ENCODE results near the gene CEP95. TPM values are rescaled to one million over a fixed set of nuclear protein-coding genes. Genes with fewer than 3 reads are reported as not detected.
"Not testable (repeated sequence)": the region's sequence is repeated elsewhere in the genome, so short reads cannot be mapped to it uniquely, and the experiment has no call there.

CEP95 gene, protein sequence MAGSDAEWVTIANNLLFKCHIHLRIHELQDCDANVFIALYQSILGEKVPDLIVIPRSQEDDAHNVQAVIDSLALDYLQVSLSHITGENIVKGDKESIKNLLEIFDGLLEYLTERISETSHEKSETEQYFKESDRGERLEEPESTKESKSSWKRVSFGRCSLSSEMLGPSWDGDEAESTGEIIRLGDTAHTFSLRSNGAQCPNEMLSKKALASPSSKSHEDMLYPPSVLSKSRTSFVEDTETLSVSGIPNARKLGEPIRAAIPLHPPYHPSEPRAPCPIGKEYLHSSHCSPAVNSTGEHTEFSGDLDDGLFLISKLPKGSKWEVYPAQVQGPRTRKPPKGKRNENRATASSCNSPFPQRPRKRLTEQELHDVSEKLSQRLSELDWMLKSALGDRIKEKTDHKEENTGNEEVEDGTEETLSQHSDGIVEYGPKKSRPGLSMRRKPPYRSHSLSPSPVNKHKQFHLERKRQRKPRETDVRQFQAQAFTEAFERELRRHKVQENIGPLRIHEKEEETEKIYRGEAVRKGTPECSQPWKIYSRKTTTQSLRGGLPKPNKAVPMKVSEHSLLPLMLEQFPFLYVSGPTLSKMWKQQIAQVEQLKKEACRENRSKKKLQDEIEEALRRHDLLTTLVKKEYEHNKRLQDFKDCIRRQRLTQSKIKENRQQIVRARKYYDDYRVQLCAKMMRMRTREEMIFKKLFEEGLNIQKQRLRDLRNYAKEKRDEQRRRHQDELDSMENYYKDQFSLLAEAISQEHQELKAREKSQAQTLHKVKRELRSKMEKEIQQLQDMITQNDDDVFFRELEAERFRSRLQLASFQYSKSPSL
- 10 to 100 TPM; 47.7 to 48.5 TPM for total RNA-seq

DNA sequence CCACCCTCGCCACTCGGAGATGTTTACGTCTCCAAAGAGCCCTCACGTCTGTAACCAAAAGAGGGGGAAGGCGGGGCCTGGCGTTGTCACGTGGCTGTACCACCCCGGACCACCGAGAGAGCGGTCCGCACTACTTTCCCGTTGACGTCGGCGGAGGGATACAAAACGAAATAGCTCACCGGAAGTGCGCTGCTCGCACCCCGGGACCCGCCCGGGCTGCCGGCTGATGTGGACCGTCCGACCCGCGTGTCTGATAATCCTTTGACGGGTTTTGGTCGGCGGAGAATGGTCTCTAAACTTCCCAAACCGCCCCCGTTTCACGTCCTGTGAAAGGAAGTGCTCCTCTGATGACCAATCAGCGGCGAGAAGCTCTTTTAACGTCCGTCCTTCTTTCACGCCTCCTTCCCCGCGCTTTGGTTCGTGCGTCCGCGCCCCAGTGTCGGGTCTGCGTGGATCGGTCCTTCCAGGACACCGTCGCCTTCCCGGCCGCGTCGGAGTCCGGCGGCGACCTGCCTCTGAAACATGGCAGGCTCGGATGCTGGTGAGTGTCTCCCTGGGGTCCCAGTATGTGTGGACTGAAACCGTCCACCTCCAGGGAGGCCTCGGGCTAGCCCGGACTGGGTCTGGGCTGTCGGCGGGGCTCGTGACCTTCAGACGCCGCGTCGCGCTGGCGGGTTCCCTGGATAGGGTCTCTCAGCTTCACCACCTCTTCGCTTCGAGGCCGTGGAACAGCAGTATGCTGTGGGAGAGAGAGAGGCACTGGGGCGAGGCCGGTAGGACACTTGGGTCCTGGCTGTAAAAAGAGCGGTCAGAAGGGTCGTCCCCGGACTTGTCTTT lies at the start of gene CEP95:
Gene CEP95 (plus strand): TSS at position 402 of the 837 bp plus-strand sequence. CDS start 121 bp downstream, at position 523.
- peak; percentile 95 for DNase-seq
- Mint-ChIP-seq H3K4me3 (peak within 1 kb of the TSS; percentile 99), H3K4me1 (peaks cover 57% of the 10 kb centered on the region), H3K27me3 (no peaks in the 10 kb centered on the region), H3K36me3 (ENCODE audit: low read depth) (peaks cover 82% of the 10 kb centered on the region), H3K27ac (peak within 1 kb of the TSS; percentile 100), H3K9me3 (no peaks in the 10 kb centered on the region)
- ChIA-PET CTCF (interaction anchor here (0.7 to 5.4 kb wide), 8 partner anchors 9 to 143 kb away, joined by 3 to 52 read pairs (median 6); partner anchors contain the start of gene POLG2), POLR2A (interaction anchor here (0.6 to 6.9 kb wide), 44 partner anchors 10 to 733 kb away, joined by 3 to 387 read pairs (median 4); partner anchors contain the start of genes CCDC47, DDX42, ERN1 and POLG2)

DNA sequence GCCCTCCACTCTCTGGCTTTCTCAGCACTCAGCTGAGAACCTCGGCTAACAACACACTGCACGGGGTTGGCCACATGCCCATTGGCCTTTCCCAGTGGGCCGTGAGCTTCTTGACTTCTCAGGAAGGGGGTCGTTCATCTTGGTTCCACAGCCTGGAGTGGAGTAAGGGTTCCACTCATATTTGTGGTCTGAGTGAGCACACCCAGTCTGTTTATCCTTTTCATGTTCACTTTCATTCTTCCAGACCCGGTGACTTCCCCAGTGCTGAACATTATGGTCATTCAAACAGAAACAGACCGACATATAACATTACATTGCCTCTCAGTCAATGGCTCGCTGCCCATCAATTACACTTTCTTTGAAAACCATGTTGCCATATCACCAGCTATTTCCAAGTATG lies 49.6 kb upstream of the CEP95 start:
- Mint-ChIP-seq H3K27ac (no peak overlapping the region), H3K4me3 (no peak overlapping the region), H3K27me3 (no peaks in the 10 kb centered on the region), H3K36me3 (ENCODE audit: low read depth) (peaks cover 2% of the 10 kb centered on the region), H3K9me3 (peaks cover 2% of the 10 kb centered on the region), H3K4me1 (peaks cover 24% of the 10 kb centered on the region)
- ChIA-PET CTCF (interaction anchor here (1.1 to 2.9 kb wide), 6 partner anchors 10 to 193 kb away, joined by 4 to 17 read pairs (median 6); no protein-coding TSS in a partner anchor), POLR2A (interaction anchor here (1.3 to 1.6 kb wide), 5 partner anchors 9 to 311 kb away, joined by 3 to 12 read pairs (median 6); partner anchors contain the start of genes CEP95 and DDX5)
- DNase-seq = no peak

DNA sequence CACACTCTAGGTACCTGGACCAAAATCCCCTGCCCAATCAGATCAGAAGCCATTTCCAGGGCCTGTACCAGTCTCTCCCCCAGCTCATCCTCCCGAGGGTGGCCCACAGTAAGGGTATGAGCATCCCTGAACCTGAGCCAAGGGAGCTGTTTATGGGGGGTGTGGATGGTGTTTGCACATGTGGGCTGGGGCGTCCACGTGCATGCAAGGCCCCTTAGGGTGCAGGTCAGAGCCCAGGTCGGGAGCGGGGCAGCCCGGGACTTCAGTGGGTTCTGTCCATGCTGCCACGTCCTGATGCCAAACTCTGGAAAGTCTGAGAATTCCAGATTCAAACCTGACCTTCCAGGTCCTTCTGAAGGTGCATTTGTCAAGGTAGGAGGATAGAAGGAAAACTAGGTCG lies 48.0 kb upstream of the CEP95 start:
- peaks cover 24% of the 10 kb centered on the region for H3K4me1 Mint-ChIP-seq
- H3K9me3 Mint-ChIP-seq = peaks cover 2% of the 10 kb centered on the region
- no peak overlapping the region for H3K27ac Mint-ChIP-seq
- ChIA-PET POLR2A (no interaction called here), CTCF (no interaction called here)
- H3K27me3 Mint-ChIP-seq = peaks cover 2% of the 10 kb centered on the region
- peaks cover 2% of the 10 kb centered on the region for H3K36me3 Mint-ChIP-seq (ENCODE audit: low read depth)
- DNase-seq = no peak
- no peak overlapping the region for H3K4me3 Mint-ChIP-seq

DNA sequence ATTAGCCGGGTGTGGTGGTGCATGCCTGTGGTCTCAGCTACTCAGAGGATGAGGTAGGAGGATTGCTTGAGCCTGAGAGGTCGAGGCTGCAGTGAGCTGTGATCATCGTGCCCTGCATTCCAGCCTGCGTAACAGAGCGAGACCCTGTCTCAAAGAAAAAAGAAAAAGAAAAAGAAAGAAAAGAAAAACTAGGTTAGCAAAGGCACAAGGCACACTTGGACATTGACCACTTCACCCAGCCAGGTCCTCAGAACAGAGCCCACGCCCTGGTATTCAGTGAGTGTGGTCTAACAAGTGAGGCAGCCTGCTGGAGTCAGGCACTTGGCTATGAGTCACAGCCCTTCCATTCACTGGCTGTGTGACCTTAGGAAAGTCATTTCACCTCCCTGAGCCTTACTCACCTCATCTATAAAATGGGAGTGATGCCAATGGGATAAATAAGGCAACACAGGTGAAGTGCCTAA lies 47.5 kb upstream of the CEP95 start:
- POLR2A ChIA-PET = no interaction called here
- CTCF ChIA-PET = interaction anchor here (1.5 kb wide), 1 partner anchor 10 kb away, joined by 3 read pairs; no protein-coding TSS in a partner anchor

DNA sequence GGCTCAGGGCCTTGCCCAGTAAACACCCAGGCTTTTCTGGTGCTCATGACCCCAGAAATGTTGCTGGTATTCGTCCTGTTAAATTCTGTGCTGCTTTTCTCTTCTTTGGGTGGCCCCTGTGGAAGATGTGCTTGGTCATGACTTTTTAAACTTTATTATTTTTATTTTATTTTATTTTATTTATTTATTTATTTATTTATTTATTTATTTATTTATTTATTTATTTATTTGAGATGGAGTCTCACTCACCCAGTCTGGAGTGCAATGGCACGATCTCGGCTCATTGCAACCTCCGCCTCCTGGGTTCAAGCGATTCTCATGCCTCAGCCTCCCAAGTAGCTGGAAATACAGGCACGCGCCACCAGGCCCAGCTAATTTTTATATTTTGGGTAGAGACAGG lies 47.0 kb upstream of the CEP95 start:
- CTCF ChIA-PET = interaction anchor here (0.6 to 1.5 kb wide), 2 partner anchors 10 to 243 kb away, joined by 3 read pairs; no protein-coding TSS in a partner anchor
- peaks cover 23% of the 10 kb centered on the region for H3K4me1 Mint-ChIP-seq
- H3K27me3 Mint-ChIP-seq; POLR2A ChIA-PET; H3K36me3 Mint-ChIP-seq (ENCODE audit: low read depth); H3K4me3 Mint-ChIP-seq; H3K9me3 Mint-ChIP-seq; H3K27ac Mint-ChIP-seq; DNase-seq: not testable (repeated sequence)

More for the DNA sequence above, 47.5 kb upstream of the CEP95 start:
- Mint-ChIP-seq H3K4me1 (peaks cover 24% of the 10 kb centered on the region), H3K9me3 (peaks cover 2% of the 10 kb centered on the region), H3K4me3 (no peak overlapping the region), H3K27ac (no peak overlapping the region), H3K36me3 (ENCODE audit: low read depth) (peaks cover 2% of the 10 kb centered on the region), H3K27me3 (peaks cover 2% of the 10 kb centered on the region)
- no peak for DNase-seq

DNA sequence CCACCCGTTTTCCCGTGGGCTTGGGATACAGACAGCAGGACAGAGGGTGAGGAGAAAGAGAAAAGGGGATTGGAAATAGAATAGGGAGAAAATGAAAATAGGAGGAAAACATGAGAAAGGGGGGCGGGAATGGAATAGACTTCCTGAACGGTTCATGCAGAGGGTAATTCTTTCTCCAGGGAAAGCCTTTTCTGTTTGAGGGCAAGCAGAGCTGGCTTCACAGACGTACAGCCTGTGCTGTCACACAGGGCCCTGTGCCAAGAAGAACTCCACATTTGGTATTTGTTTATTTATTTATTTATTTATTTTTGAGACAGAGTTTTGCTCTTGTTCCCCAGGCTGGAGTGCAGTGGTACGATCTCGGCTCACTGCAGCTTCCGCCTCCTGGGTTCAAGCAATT lies 45.8 kb upstream of the CEP95 start:
- POLR2A ChIA-PET = no interaction called here
- Mint-ChIP-seq H3K27ac (no peak overlapping the region), H3K4me3 (no peak overlapping the region), H3K36me3 (ENCODE audit: low read depth) (peaks cover 2% of the 10 kb centered on the region), H3K4me1 (peaks cover 17% of the 10 kb centered on the region), H3K27me3 (peaks cover 5% of the 10 kb centered on the region), H3K9me3 (peaks cover 2% of the 10 kb centered on the region)
- DNase-seq = no peak
- CTCF ChIA-PET = no interaction called here

DNA sequence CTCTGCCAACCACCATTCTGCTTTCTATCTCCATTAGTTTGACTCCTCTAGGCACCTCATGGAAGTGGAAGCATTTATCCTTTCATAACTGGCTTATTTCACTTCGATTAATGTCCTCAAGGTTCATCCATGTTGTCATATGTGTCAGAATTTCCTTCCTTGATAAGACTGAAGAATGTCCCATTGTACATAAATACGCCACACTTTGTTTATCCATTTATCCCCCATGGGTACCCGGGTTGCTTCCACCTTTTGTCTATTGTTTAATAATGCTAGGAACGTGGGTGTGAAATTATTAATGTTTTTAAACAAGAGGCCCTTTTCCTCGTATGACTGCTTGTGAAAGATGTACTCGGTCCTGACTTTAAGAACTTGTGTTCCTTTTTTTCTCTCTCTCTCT lies 45.0 kb upstream of the CEP95 start:
- Mint-ChIP-seq H3K36me3 (ENCODE audit: low read depth) (no peaks in the 10 kb centered on the region), H3K9me3 (no peaks in the 10 kb centered on the region), H3K4me1 (peaks cover 11% of the 10 kb centered on the region), H3K27me3 (peaks cover 7% of the 10 kb centered on the region), H3K4me3 (no peak overlapping the region), H3K27ac (no peak overlapping the region)
- CTCF ChIA-PET = no interaction called here
- DNase-seq = no peak
- POLR2A ChIA-PET = no interaction called here

DNA sequence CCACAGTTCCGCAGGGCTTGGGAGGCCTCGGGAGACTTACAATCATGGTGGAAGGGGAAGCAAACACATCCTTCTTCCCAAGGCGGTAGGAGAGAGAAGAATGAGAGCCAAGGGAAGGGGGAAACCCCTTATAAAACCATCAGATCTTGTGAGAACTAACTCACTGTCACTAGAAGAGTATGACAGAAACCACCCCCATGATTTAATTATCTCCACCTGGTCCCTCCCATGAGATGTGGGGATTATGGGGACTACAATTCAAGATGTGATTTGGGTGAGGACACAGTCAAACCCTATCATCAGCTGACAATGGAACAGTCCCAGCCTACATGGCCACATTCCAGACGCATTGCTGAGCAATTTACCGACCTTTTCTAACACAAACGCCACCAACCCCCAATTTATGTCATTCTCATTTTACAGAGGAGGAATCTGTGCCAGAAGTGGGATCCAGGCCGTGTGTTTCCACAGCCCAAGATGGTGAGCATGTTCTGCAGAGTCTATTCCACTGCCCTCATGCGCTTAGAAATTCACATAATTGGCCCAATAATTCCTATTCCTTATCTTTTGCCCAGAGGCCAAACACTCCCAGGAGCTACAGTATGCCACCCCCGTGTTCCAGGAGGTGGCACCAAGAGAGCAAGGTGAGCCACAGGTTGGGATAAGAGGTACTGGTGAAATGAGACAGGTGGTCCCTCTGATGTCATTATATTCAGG lies 40.6 kb upstream of the CEP95 start:
- Mint-ChIP-seq H3K27ac (no peak overlapping the region), H3K36me3 (ENCODE audit: low read depth) (no peaks in the 10 kb centered on the region), H3K4me1 (no peaks in the 10 kb centered on the region), H3K4me3 (no peak overlapping the region), H3K27me3 (peaks cover 9% of the 10 kb centered on the region), H3K9me3 (no peaks in the 10 kb centered on the region)
- DNase-seq = no peak
- ChIA-PET POLR2A (no interaction called here), CTCF (no interaction called here)

DNA sequence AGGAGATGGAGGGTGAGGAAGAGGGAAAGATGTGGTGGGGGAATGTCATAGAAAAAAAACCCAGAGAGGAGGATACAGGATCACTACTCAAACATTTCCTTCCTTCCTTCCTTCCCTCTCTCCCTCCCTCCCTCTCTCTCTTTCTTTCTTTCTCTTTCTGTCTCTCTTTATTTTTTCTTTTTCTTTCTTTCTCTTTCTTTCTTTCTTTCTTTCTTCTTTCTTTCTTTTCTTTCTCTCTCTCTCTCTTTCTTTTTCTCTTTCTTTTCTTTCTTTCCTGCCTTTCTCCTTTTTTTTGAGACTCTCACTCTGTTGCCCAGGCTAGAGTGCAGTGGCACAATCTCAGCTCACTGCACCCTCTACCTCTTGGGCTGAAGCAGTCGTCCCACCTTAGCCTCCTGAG lies 39.9 kb upstream of the CEP95 start:
- DNase-seq; H3K9me3 Mint-ChIP-seq; H3K4me3 Mint-ChIP-seq; H3K4me1 Mint-ChIP-seq; POLR2A ChIA-PET; H3K36me3 Mint-ChIP-seq (ENCODE audit: low read depth); H3K27me3 Mint-ChIP-seq; H3K27ac Mint-ChIP-seq: not testable (repeated sequence)
- CTCF ChIA-PET = interaction anchor here (0.7 to 1.1 kb wide), 2 partner anchors 24 to 27 kb away, joined by 3 to 8 read pairs; no protein-coding TSS in a partner anchor

DNA sequence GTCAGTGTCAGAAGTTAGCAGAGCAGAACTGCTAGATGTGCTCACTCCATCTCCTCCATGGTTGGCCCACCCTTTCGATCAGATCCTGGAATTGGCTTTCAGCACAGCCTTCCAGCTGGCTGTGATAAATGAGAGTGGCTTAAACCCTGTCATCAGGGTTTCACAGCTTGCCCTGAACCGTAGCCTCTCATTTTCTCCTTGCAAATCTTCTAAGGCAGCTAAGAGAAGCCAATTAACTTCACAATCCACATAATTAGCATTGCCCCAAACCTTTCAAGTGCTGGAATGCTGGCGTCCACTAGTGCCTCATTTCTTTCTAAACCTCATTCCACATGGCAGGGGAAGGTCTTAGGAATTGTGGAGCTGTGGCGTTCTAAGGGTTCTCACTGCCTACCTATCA lies 36.2 kb upstream of the CEP95 start:
- H3K4me3 Mint-ChIP-seq = no peak overlapping the region
- H3K27ac Mint-ChIP-seq = no peak overlapping the region
- DNase-seq = no peak
- H3K36me3 Mint-ChIP-seq (ENCODE audit: low read depth) = no peaks in the 10 kb centered on the region
- no peaks in the 10 kb centered on the region for H3K4me1 Mint-ChIP-seq
- H3K9me3 Mint-ChIP-seq = no peaks in the 10 kb centered on the region
- H3K27me3 Mint-ChIP-seq = peaks cover 6% of the 10 kb centered on the region
- ChIA-PET CTCF (interaction anchor here (1.0 kb wide), 1 partner anchor 179 kb away, joined by 3 read pairs; no protein-coding TSS in a partner anchor), POLR2A (no interaction called here)

DNA sequence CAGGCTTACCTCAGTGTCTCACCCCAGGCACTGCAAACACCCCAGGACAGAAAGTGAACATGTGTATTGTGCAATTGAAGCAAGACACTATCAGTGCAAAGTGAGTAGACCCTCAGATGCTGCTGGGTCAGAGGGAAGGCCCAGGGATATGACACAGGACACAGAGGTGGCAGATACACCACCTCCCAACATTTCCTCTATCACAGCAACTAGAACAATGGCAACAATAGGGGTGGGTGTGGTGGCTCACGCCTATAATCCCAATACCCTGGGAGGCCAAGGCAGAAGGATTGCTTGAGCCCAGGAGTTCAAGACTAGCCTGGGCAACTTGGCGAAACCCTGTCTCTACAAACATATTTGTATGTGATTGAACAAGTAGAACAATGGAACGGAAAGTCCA lies 35.3 kb upstream of the CEP95 start:
- Mint-ChIP-seq H3K36me3 (ENCODE audit: low read depth) (no peaks in the 10 kb centered on the region), H3K27me3 (peaks cover 1% of the 10 kb centered on the region), H3K4me3 (no peak overlapping the region), H3K27ac (no peak overlapping the region), H3K4me1 (no peaks in the 10 kb centered on the region), H3K9me3 (no peaks in the 10 kb centered on the region)
- CTCF ChIA-PET = no interaction called here
- no peak for DNase-seq
- POLR2A ChIA-PET = no interaction called here

DNA sequence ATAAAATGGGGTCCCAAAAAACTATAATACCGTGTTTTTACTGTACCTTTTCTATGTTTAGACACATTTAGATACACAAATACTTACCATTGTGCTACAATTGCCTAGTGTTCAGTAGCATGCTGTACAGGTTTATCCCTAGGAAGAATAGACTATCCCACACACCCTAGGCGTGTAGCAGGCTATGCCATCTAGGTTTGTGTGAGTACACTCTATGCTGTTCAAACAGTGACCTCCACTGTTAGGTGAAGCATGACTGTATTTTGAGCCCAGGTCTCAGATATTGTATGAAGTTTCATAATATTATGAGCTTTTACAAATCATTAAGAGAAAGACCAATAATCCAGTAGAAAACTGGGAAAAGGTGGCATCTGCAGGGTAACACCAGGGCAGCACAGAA lies 34.2 kb upstream of the CEP95 start:
- CTCF ChIA-PET = no interaction called here
- Mint-ChIP-seq H3K36me3 (ENCODE audit: low read depth) (peaks cover 6% of the 10 kb centered on the region), H3K4me3 (no peak overlapping the region), H3K4me1 (no peaks in the 10 kb centered on the region), H3K9me3 (no peaks in the 10 kb centered on the region), H3K27me3 (peaks cover 1% of the 10 kb centered on the region), H3K27ac (no peak overlapping the region)
- POLR2A ChIA-PET = no interaction called here
- no peak for DNase-seq

Measured in activated CD4-positive, alpha-beta memory T cell treated with anti-CD3 and anti-CD28 coated beads, Interleukin-2, amount 10 ng/mL, durations not matched to agents 7 days and 5 days (primary cell).